HG03342 (cell line): ENCODE results near the gene UEVLD.
"Not testable (repeated sequence)": the region's sequence is repeated elsewhere in the genome, so short reads cannot be mapped to it uniquely, and the experiment has no call there.

Source experiments
- ATAC-seq: cut with Tn5 transposase; IDR thresholded peaks from one replicate; pipeline ENCODE4 v1.9.1; 2021; ENCODE audit warnings: mild to moderate bottlenecking, moderate library complexity; ENCODE audit not compliant: unreplicated experiment

UEVLD gene

GRCh38 chr11:18588297-18589252, at the start of gene UEVLD:
UEVLD (minus strand) TSS chr11:18588734; CDS start chr11:18588654, 80 bp downstream.
- peak; percentile 58 for ATAC-seq

DNA sequence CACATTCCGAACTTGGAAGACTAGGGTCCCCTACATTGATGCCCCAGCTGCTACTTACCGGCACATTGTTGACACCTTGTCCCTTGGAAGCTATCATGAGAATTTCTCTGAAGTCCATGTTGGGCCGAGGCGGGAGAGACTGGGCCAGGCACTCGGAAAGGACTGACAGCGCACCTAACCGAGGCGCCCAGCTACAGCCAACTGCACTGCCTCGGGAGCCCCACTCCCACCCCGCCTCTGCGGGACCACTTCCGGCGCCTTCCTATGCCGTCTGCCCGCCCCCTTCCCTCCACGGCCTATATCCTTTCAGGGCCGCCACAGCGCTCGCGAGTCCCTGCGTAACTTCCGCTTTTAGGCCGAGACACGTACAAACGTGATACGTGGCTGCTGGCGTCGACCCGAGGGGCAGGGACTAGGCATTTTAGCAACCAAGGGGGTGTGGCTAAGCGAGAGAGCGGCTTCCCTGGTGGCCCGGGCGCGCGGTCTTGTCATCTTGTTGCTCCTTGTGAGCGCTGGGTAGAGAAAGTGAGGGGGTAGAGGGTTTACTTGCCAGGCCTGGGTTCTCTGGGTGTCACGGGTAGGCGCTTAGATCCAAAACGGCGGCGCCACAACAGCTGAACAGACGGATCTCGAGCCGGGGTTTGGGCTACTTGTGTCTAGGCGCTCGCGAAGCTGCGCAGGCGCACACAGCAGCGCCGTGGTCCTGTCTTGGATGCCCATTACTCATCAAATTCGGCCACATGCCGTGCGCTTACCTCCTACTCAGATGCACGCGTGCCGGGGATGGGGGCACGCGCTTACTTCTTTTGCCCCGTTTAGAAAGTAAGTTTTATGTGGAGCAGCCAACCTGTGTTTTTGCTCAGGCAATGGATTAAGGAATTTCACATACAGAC, 45.9 kb upstream of the UEVLD start, which contains the start of gene SPTY2D1:
Gene SPTY2D1, minus strand, starts transcription at position 203 of the 893 bp plus-strand sequence. Its CDS starts 85 bp downstream, at position 118.
- peak; percentile 95 for ATAC-seq

- peak; percentile 46 for ATAC-seq
Measured at GRCh38 chr11:18633256-18634139, 45.0 kb upstream of the UEVLD start.

- no peak for ATAC-seq
Measured at GRCh38 chr11:18632841-18633240, 44.3 kb upstream of the UEVLD start.

DNA sequence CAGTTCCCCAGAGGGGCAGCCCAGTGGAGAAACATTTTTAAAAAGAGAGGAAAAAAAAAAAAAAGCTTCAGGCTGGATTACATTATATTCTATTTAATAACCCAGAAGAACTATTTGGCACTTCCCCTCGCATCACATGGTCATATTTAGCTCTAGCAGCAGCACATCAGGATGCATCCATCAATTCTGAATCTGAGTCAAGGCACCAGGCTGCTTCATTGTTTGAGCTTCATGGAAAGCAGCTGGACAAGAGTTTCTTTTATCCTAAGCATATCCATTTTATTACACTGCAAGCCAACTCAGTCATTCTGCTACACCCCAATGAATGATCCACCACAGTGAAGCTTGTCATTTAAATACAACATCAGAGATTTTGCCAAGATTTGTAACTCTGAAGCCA, 35.6 kb upstream of the UEVLD start:
- ATAC-seq: no peak

GRCh38 chr11:18623707-18624106, 35.2 kb upstream of the UEVLD start:
- ATAC-seq: no peak

- no peak for ATAC-seq
Measured at GRCh38 chr11:18618342-18619025, 29.9 kb upstream of the UEVLD start.

DNA sequence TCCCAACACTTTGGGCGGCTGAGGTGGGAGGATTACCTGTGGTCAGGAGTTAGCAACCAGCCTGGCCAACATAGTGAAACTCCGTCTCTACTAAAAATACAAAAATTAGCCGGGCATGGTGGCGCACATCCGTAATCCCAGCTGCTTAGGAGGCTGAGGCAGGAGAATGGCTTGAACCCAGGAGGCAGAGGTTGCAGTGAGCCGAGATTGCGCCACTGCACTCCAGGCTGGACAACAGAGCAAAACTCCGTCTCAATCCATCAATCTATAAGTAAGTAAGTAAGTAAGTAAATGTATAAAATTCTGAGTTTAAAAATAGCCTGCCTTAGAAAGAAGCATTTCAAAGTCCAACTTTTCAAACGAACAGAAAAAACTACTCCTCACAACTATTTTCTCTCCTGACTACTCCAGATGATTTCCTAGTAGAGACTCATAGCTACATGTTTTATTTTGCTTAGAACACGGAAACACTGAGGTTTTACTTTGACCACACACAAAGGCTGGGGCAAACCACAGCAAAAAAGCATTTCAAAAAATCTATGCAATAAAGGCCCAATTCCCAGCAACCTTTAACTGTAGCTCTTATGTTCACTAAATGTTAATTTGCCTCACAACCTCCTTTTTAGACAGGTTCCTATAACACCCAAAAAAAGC, 29.3 kb upstream of the UEVLD start:
- no peak for ATAC-seq

DNA sequence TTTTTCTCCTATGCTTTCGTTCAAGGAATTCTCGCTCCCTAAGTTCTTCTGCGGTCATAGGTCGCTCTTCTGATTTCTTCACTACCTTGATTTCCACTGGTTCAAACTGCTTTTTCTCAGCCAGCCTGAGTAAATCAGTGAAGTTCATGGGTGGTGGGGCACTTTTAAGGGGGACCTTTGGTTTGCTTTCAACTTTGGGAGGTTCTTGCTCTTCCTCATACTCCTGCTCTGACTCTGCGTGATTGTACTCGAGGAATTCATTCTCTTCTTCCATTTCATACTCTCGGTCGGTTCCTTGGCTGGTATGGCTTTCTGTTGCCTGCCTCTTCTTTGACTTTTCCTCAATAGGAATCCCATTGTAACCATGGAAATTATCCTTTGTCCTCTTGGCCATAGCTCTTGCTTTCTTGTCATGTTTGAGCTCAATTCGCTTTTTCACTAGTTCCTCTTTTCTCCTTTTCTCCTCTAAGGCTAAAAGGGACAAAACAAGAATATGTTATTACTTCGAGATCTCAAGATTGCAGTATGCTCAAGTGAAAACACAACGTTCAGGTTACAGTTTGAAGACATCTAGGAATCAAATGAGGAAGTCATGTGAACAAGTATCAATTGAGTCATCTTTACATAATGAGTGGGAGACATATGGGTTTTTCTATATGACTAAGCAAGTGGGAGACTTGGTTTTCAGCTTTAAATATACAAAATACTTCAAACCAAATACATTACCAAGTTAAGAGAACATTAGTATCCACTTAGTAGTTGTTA, 27.3 kb upstream of the UEVLD start:
- ATAC-seq: peak; percentile 89

GRCh38 chr11:18614667-18615066, 26.1 kb upstream of the UEVLD start:
- ATAC-seq: no peak

DNA sequence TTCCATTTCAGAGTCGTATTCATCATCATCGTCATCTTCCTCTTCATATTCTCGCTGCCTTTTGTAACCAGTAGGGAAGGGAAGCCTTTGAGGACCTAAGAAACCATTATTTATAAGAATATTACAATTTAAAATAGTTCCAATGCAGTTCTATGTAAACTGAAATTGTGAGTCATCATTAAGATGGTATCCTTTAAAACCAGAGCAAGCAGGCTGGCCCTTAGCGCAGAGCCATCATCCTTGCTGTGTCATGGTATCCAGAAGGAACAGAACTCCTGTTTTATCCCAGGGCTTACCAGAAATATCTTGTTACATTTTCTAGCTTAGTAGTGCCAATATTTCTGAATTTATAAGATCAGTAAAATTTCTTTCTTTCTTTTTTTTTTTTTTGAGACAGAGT, 23.9 kb upstream of the UEVLD start:
- ATAC-seq: no peak

DNA sequence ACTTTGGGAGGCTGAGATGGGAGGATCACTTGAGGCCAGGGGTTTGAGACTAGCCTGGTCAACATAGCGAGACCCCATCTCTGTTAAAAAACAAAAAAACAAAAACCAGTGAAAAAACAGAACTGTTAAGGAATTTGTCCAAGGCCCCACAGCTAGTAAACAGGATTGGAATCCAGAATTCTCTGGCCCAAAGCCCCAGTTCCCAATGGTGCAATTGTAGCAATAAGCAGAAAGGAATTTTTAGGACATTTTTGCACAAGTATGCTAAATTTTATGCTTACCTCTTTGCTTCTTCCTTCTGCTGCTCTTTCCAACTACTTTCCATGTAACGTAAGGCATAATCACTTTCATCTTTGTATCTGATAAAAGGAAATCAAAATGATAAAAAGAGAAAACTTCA, 22.7 kb upstream of the UEVLD start:
- no peak for ATAC-seq

- no peak for ATAC-seq
Measured at GRCh38 chr11:18608376-18608775, 19.8 kb upstream of the UEVLD start.

GRCh38 chr11:18600915-18601569, 12.5 kb upstream of the UEVLD start:
- ATAC-seq: no peak

DNA sequence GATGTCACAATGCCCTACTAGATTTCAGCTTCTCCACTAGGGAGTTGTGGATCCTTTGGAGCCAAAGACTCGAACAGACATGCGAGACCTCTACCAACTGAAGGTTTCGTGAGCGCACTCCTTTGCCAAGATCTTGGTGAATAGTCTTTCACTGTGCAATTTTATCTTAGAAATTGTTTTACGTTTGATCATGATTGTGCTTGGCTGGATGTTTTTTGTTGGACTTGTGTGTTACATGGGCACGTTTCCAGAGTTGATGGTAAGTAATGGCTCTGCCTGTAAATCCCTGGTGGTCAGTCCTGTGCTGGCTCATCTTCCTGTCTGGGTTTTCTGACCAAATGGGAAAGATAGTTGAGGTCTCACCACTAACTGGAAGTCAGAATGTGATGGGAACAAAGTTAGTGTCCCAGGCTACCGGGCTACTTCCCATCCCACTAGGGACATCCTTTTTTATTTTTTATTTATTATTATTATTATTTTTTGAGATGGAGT, 11.3 kb upstream of the UEVLD start, which contains the start of gene MISFA:
Gene MISFA, plus strand, starts transcription at position 51 of the 492 bp plus-strand sequence. Its CDS starts 140 bp downstream, at position 191.
- no peak for ATAC-seq

DNA sequence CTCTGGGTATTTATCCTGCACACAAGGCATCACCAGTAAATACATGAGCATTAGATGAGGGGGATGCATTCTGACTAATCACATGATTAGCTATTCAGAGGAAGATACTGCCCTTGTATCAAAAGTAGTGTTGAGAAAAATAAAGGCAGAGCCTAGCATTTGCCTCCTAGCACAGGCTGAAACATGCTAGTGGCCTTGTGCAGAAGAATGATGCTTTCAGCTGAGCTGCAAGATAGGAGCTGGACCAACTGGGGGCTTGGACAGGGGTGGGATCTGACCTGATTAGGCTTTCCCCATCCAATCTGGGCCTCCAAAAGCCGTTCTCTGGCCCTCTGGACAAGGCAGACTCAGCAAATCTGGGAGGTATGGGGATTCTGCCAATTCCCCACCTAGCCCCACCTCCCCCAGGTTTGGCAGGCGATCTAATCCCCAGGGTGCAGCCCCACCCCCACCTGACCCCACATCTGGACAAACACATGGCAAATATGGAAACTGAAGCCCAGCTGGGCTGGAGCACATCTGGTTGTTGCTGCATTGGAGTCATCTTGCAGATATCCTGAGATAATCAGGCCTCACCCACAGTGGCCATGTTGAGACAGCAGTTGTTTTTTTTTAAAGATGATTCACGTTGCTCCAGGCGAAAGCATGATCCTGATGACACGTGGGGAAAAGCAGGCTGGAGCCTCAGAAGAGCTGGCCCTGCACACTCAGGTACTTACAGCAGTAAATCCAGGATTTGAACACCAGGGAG, 6.6 kb upstream of the UEVLD start:
- ATAC-seq: no peak

- ATAC-seq: not testable (repeated sequence)
Measured at GRCh38 chr11:18594088-18594487, 5.6 kb upstream of the UEVLD start.
